K562 (cell line): Measurements from ENCODE around the gene ISYNA1. TPM values are rescaled to one million over a fixed set of nuclear protein-coding genes. Genes with fewer than 3 reads are reported as not detected.

Source experiments
- BCOR ChIP-seq: fragments of 450-650 bp; IDR thresholded peaks from 2 replicates; pipeline ENCODE4 v1.6.1; 2016
- BHLHE40 ChIP-seq: IDR thresholded peaks from 2 replicates; pipeline ENCODE4 v1.6.1; 2011; ENCODE audit warnings: low read length, improper control_type of control experiment
- CTBP1 ChIP-seq: fragments of 450-650 bp; IDR thresholded peaks from 2 replicates; pipeline ENCODE4 v1.6.1; 2016; ENCODE audit warnings: borderline replicate concordance
- ESRRB ChIP-seq: fragments of 250-450 bp; sonication (Bioruptor Pico); IDR thresholded peaks from 2 replicates; pipeline ENCODE4 v1.5.0; 2020; ENCODE audit warnings: mild to moderate bottlenecking, moderate library complexity, borderline replicate concordance
- FUS ChIP-seq: fragments of 200-400 bp; formaldehyde crosslinking; optimal IDR thresholded peaks from 2 replicates; pipeline ENCODE3; 2017; ENCODE audit warnings: low read depth, low read length
- KAT2B ChIP-seq: IDR thresholded peaks from one replicate; pipeline ENCODE4 v1.6.1; 2012; ENCODE audit warnings: low read depth, mild to moderate bottlenecking, control low read depth, inconsistent platforms, low read length, moderate library complexity
- L3MBTL2 ChIP-seq: fragments of 450-650 bp; IDR thresholded peaks from 2 replicates; pipeline ENCODE4 v1.6.1; 2016; ENCODE audit warnings: mild to moderate bottlenecking, moderate library complexity
- MITF ChIP-seq: IDR thresholded peaks from 2 replicates; pipeline ENCODE4 v1.6.1; 2014; ENCODE audit warnings: antibody characterized with exemption
- NCOA2 ChIP-seq, 2 experiments: fragments of 450-650 bp; IDR thresholded peaks; 2 replicates each; pipeline ENCODE4 v1.6.1; 2018; ENCODE audit warnings: mild to moderate bottlenecking in 2 of 2, moderate library complexity in 1 of 2; ENCODE audit not compliant: partially characterized antibody in 2 of 2
- NEUROD1 ChIP-seq: fragments of 150-350 bp; IDR thresholded peaks from 2 replicates; pipeline ENCODE4 v1.6.1; 2014; ENCODE audit warnings: borderline replicate concordance, low read length, low read depth; ENCODE audit not compliant: partially characterized antibody
- NR3C1 ChIP-seq: sonication (generic); formaldehyde crosslinking; IDR thresholded peaks from 2 replicates; pipeline ENCODE4 v1.8.1; 2022; ENCODE audit warnings: missing genetic modification reagents
- PRDM10 ChIP-seq: fragments of 450-650 bp; IDR thresholded peaks from 2 replicates; pipeline ENCODE4 v1.6.1; 2018; ENCODE audit not compliant: partially characterized antibody
- SRSF1 ChIP-seq: fragments of 200-400 bp; formaldehyde crosslinking; IDR thresholded peaks from 2 replicates; pipeline ENCODE4 v1.6.1; 2017; ENCODE audit warnings: mild to moderate bottlenecking, low read depth, low read length, moderate library complexity
- TAF7 ChIP-seq: fragments of 450-650 bp; IDR thresholded peaks from 2 replicates; pipeline ENCODE4 v1.6.1; 2016; ENCODE audit warnings: missing genetic modification characterization, missing compliant biosample characterization
- TEAD4 ChIP-seq, 2 experiments: sonication (generic) in 1 of 2; formaldehyde crosslinking in 1 of 2; IDR thresholded peaks; 2 replicates each; pipeline versions ENCODE4 v1.6.1 to v1.8.0; 2012 to 2022; ENCODE audit warnings: borderline replicate concordance in 1 of 2, inconsistent platforms in 1 of 2, low read length in 1 of 2, mild to moderate bottlenecking in 1 of 2, missing genetic modification reagents in 1 of 2
- THRA ChIP-seq: fragments of 450-650 bp; IDR thresholded peaks from 2 replicates; pipeline ENCODE4 v1.6.1; 2017; ENCODE audit warnings: mild to moderate bottlenecking, moderate library complexity
- TRIM28 ChIP-seq: fragments of 450-650 bp; IDR thresholded peaks from 2 replicates; pipeline ENCODE4 v1.6.1; 2017
- YY1 ChIP-seq, 3 experiments: IDR thresholded peaks; 2 replicates each; pipeline ENCODE4 v1.6.1; 2011; ENCODE audit warnings: low read length in 2 of 3, mild to moderate bottlenecking in 2 of 3, moderate library complexity in 2 of 3, borderline replicate concordance in 1 of 3, control low read depth in 1 of 3, low read depth in 1 of 3; ENCODE audit not compliant: insufficient read depth in 3 of 3, insufficient replicate concordance in 2 of 3, control insufficient read depth in 1 of 3, insufficient read length in 1 of 3; ENCODE audit errors: extremely low read depth in 1 of 3
- ZBTB33 ChIP-seq: sonication (generic); formaldehyde crosslinking; IDR thresholded peaks from 2 replicates; pipeline ENCODE4 v1.8.1; 2023; ENCODE audit warnings: mild to moderate bottlenecking, missing genetic modification reagents
- ZNF12 ChIP-seq: sonication (generic); formaldehyde crosslinking; IDR thresholded peaks from 2 replicates; pipeline ENCODE4 v1.4.0; 2020; ENCODE audit warnings: mild to moderate bottlenecking, missing genetic modification reagents
- ZNF75A ChIP-seq: fragments of 450-650 bp; formaldehyde crosslinking; IDR thresholded peaks from 2 replicates; pipeline ENCODE4 v1.4.0; 2020; ENCODE audit warnings: mild to moderate bottlenecking
- polyA plus RNA-seq, 8 experiments: library from polyadenylated mRNA; depleted of rRNA in 4 of 8; stranded (reverse) in 5 of 8; unstranded in 3 of 8; fragments of >200 nt; fragmentation: Nextera tagmentation in 2 of 8; fragmentation: Illumina TruSeq in 1 of 8; extraction: Ambion mirVana in 2 of 8; extraction: Trizol in 1 of 8; gene quantifications; 2 replicates each; pipeline versions ENCODE4 v1.2.1 to v1.2.3, GENCODE V29; 2011 to 2014; ENCODE audit warnings: inconsistent platforms in 1 of 8, missing spikeins in 1 of 8
- total RNA-seq, 7 experiments: library from RNA; depleted of rRNA in 6 of 7; stranded (reverse); fragments of >200 nt in 6 of 7; fragmentation: Illumina TruSeq in 2 of 7; extraction: Trizol in 2 of 7; gene quantifications; 2 replicates each; pipeline versions ENCODE4 v1.2.1 to v1.2.3, GENCODE V29; 2011 to 2021; ENCODE audit warnings: low replicate concordance in 1 of 7

ISYNA1 gene
- total and polyA plus RNA-seq, 9 of the 15 experiments (the other 6 are each of a cell fraction or from before 2014, with no cell fraction given), result 21.8 to 460 (median 93.2) TPM

GRCh38 chr19:18440415-18440877, 2.5 kb upstream of the ISYNA1 start (continued):
- TF ChIP-seq FUS (no peak), KAT2B (no peak), ZBTB33 (CRISPR knock-in tag) (no peak), L3MBTL2 (peak; percentile 74), TAF7 (tag) (no peak), ZNF12 (CRISPR knock-in tag) (no peak), ESRRB (CRISPR knock-in tag) (no peak), CTBP1 (peak; percentile 11; the same call in 1 of the 2 replicates), PRDM10 (peak; percentile 44), NCOA2 (IDR thresholded peaks at IDR 0.05; ENCODE audit: partially characterized antibody in 2 of 2) (no peak), NR3C1 (CRISPR knock-in tag) (no peak), TEAD4 (IDR thresholded peaks at IDR 0.05; ENCODE audit: low read length) (no peak), TEAD4 (CRISPR knock-in tag; IDR thresholded peaks at IDR 0.05; ENCODE audit: borderline replicate concordance) (no peak), THRA (no peak), TRIM28 (no peak), SRSF1 (no peak), BCOR (no peak), YY1 (IDR thresholded peaks at IDR 0.05; ENCODE audit: borderline replicate concordance in 1 of 3, control insufficient read depth in 1 of 3, extremely low read depth in 1 of 3, insufficient read depth in 3 of 3, insufficient read length in 1 of 3, insufficient replicate concordance in 2 of 3, low read depth in 1 of 3, low read length in 2 of 3) (peak in 1 of 3 experiments; percentile 21), BHLHE40 (no peak), ZNF75A (CRISPR knock-in tag) (no peak), MITF (no peak), NEUROD1 (no peak)
